H1 (cell line): ENCODE measurements around the gene PLXNA4. TPM values are rescaled to one million over a fixed set of nuclear protein-coding genes. Genes with fewer than 3 reads are reported as not detected.

ENCODE experiments used
- CTCF ChIA-PET: fragments of 300-600 bp; sonication (Branson Sonifier 250); formaldehyde crosslinking; loops from one replicate; lab custom pipeline; 2021; ENCODE audit not compliant: partially characterized antibody; lab: Charles Lee
- POLR2A ChIA-PET: fragments of 300-600 bp; sonication (Branson Sonifier 250); formaldehyde crosslinking; loops from one replicate; lab custom pipeline; 2021; ENCODE audit warnings: inconsistent platforms; ENCODE audit not compliant: partially characterized antibody; lab: Charles Lee
- DNase-seq, 2 experiments: peaks; one replicate each; pipeline versions ENCODE4 v3.0.0 to v3.0.0-alpha.2; 2010 to 2022; ENCODE audit warnings: low spot score in 2 of 2, low read depth in 1 of 2, mixed read lengths in 1 of 2
- FAIRE-seq: peaks from 2 replicates; lab custom pipeline; 2011; peaks lifted over from hg19 to GRCh38; lab: Jason Lieb, UNC
- H2AFZ ChIP-seq: 2 replicates; pipeline ENCODE4 v1.8.1; 2012; ENCODE audit warnings: low read length, inconsistent platforms
- H2AK5ac ChIP-seq: 2 replicates; pipeline ENCODE4 v1.6.1; 2013; ENCODE audit warnings: low read depth, low read length
- H2BK120ac ChIP-seq: replicated peaks from 2 replicates; pipeline ENCODE3; 2013; ENCODE audit warnings: low read depth, low read length, inconsistent platforms
- H2BK12ac ChIP-seq: 2 replicates; pipeline ENCODE4 v1.6.1; 2013; ENCODE audit warnings: low read depth, low read length
- H2BK15ac ChIP-seq: 2 replicates; pipeline ENCODE4 v1.6.1; 2013; ENCODE audit warnings: low read length
- H2BK20ac ChIP-seq: 2 replicates; pipeline ENCODE4 v1.6.1; 2013; ENCODE audit warnings: low read length
- H2BK5ac ChIP-seq: 2 replicates; pipeline ENCODE4 v1.6.1; 2013; ENCODE audit warnings: low read depth, low read length
- H3K14ac ChIP-seq: 2 replicates; pipeline ENCODE4 v1.6.1; 2013; ENCODE audit warnings: inconsistent platforms; ENCODE audit not compliant: insufficient read length
- H3K18ac ChIP-seq: 2 replicates; pipeline ENCODE4 v1.6.1; 2013; ENCODE audit warnings: low read length; ENCODE audit errors: extremely low read depth
- H3K23ac ChIP-seq: 2 replicates; pipeline ENCODE4 v1.6.1; 2013; ENCODE audit warnings: inconsistent platforms; ENCODE audit not compliant: insufficient read length
- H3K23me2 ChIP-seq: 2 replicates; pipeline ENCODE4 v1.6.1; 2013; ENCODE audit warnings: low read depth, low read length
- H3K27ac ChIP-seq: 2 replicates; pipeline ENCODE4 v1.6.1; 2011; ENCODE audit warnings: low read depth, low read length, inconsistent platforms
- H3K27me3 ChIP-seq, 4 experiments: replicated peaks in 1 of 4; 1 replicate in 1 of 4; 2 replicates in 3 of 4; pipeline versions ENCODE4 v1.6.1 to v1.8.1; 2011 to 2013; ENCODE audit warnings: low read length in 3 of 4, mild to moderate bottlenecking in 3 of 4, inconsistent platforms in 2 of 4, mixed read lengths in 2 of 4, moderate library complexity in 1 of 4; ENCODE audit not compliant: control insufficient read depth in 3 of 4, insufficient read depth in 3 of 4; ENCODE audit errors: extremely low read depth in 1 of 4
- H3K36me3 ChIP-seq, 4 experiments: 2 replicates each; pipeline versions ENCODE4 v1.6.1 to v1.8.1; 2011 to 2013; ENCODE audit warnings: mild to moderate bottlenecking in 4 of 4, low read length in 3 of 4, moderate library complexity in 2 of 4, control low read depth in 1 of 4, inconsistent platforms in 1 of 4; ENCODE audit not compliant: insufficient read depth in 4 of 4, control insufficient read depth in 2 of 4
- H3K4ac ChIP-seq: replicated peaks from 2 replicates; pipeline ENCODE3; 2013; ENCODE audit warnings: low read length, low read depth, mixed read lengths, inconsistent platforms; ENCODE audit not compliant: insufficient read length
- H3K4me1 ChIP-seq, 4 experiments: replicated peaks in 1 of 4; 1 replicate in 1 of 4; 2 replicates in 3 of 4; pipeline versions ENCODE4 v1.6.1 to v1.8.1; 2011 to 2013; ENCODE audit warnings: low read length in 3 of 4, inconsistent platforms in 2 of 4, mixed read lengths in 1 of 4; ENCODE audit not compliant: insufficient read depth in 4 of 4, control insufficient read depth in 3 of 4
- H3K4me2 ChIP-seq, 2 experiments: 2 replicates each; pipeline versions ENCODE4 v1.6.1 to v1.8.1; 2011 to 2013; ENCODE audit warnings: low read depth in 2 of 2, low read length in 2 of 2, control low read depth in 1 of 2, inconsistent platforms in 1 of 2, mild to moderate bottlenecking in 1 of 2; ENCODE audit not compliant: insufficient read depth in 1 of 2
- H3K4me3 ChIP-seq, 4 experiments: fragments of 200-600, 300-600 bp in 1 of 4; sonication (generic), shearing (Covaris generic), sonication (Bioruptor Twin) in 1 of 4; 2 replicates each; pipeline versions ENCODE4 v1.5.1 to v1.8.1; 2011 to 2016; ENCODE audit warnings: low read length in 4 of 4, low read depth in 3 of 4, control low read depth in 2 of 4, inconsistent platforms in 2 of 4, mild to moderate bottlenecking in 2 of 4, mixed read lengths in 1 of 4, moderate library complexity in 1 of 4; ENCODE audit not compliant: insufficient read depth in 2 of 4; ENCODE audit errors: extremely low read depth in 1 of 4
- H3K56ac ChIP-seq: replicated peaks from 2 replicates; pipeline ENCODE3; 2013; ENCODE audit warnings: low read depth, mild to moderate bottlenecking, mixed read lengths, low read length, inconsistent platforms; ENCODE audit not compliant: insufficient read length
- H3K79me1 ChIP-seq: 2 replicates; pipeline ENCODE4 v1.6.1; 2013; ENCODE audit warnings: low read depth, low read length, control low read depth
- H3K79me2 ChIP-seq, 2 experiments: 2 replicates each; pipeline versions ENCODE4 v1.6.1 to v1.8.1; 2012 to 2013; ENCODE audit warnings: low read length in 2 of 2, mild to moderate bottlenecking in 2 of 2, inconsistent platforms in 1 of 2; ENCODE audit not compliant: insufficient read depth in 2 of 2, control insufficient read depth in 1 of 2
- H3K9ac ChIP-seq, 4 experiments: replicated peaks in 1 of 4; 1 replicate in 1 of 4; 2 replicates in 3 of 4; pipeline versions ENCODE4 v1.6.1 to v1.8.1; 2011 to 2013; ENCODE audit warnings: low read depth in 3 of 4, low read length in 3 of 4, control low read depth in 2 of 4, mild to moderate bottlenecking in 2 of 4, moderate library complexity in 2 of 4, inconsistent platforms in 1 of 4; ENCODE audit errors: extremely low read depth in 1 of 4
- H3K9me3 ChIP-seq, 2 experiments: 2 replicates each; pipeline versions ENCODE4 v1.6.1 to v1.8.1; 2012 to 2013; ENCODE audit warnings: mild to moderate bottlenecking in 2 of 2, moderate library complexity in 2 of 2, control low read depth in 1 of 2, inconsistent platforms in 1 of 2, low read depth in 1 of 2, low read length in 1 of 2, mixed read lengths in 1 of 2; ENCODE audit not compliant: insufficient read depth in 2 of 2
- H4K20me1 ChIP-seq, 2 experiments: replicated peaks in 1 of 2; 2 replicates each; pipeline versions ENCODE3 to v1.8.1; 2011 to 2013; ENCODE audit warnings: inconsistent platforms in 2 of 2, low read length in 2 of 2, mild to moderate bottlenecking in 1 of 2; ENCODE audit not compliant: insufficient read depth in 2 of 2, control insufficient read depth in 1 of 2
- H4K5ac ChIP-seq: 2 replicates; pipeline ENCODE4 v1.6.1; 2013; ENCODE audit warnings: low read length, low read depth, mixed read lengths, inconsistent platforms; ENCODE audit not compliant: insufficient read length
- H4K8ac ChIP-seq: 2 replicates; pipeline ENCODE4 v1.8.0; 2013; ENCODE audit warnings: mild to moderate bottlenecking, moderate library complexity, low read length, inconsistent platforms; ENCODE audit not compliant: insufficient read depth; ENCODE audit errors: extremely low read depth
- H4K91ac ChIP-seq: replicated peaks from 2 replicates; pipeline ENCODE3; 2013; ENCODE audit warnings: low read length, mixed read lengths, inconsistent platforms; ENCODE audit not compliant: insufficient read length
- CEBPB ChIP-seq: IDR thresholded peaks from 2 replicates; pipeline ENCODE4 v1.6.1; 2012; ENCODE audit warnings: low read depth, low read length
- CHD2 ChIP-seq: IDR thresholded peaks from 2 replicates; pipeline ENCODE4 v1.6.1; 2012; ENCODE audit warnings: low read length, improper control_type of control experiment
- CREB1 ChIP-seq: IDR thresholded peaks from 2 replicates; pipeline ENCODE4 v1.6.1; 2012; ENCODE audit warnings: inconsistent platforms
- EGR1 ChIP-seq: IDR thresholded peaks from 2 replicates; pipeline ENCODE4 v1.6.1; 2011; ENCODE audit warnings: low read depth, low read length, borderline replicate concordance
- MAFK ChIP-seq: IDR thresholded peaks from 2 replicates; pipeline ENCODE4 v1.6.1; 2012; ENCODE audit warnings: low read depth, mild to moderate bottlenecking, improper control_type of control experiment, low read length
- NANOG ChIP-seq: IDR thresholded peaks from 2 replicates; pipeline ENCODE4 v1.6.1; 2011; ENCODE audit warnings: low read length, low read depth, mild to moderate bottlenecking, inconsistent platforms; ENCODE audit not compliant: insufficient read depth, poor library complexity, severe bottlenecking
- TAF1 ChIP-seq: IDR thresholded peaks from 2 replicates; pipeline ENCODE4 v1.6.1; 2011; ENCODE audit warnings: mild to moderate bottlenecking, low read depth, low read length
- YY1 ChIP-seq: IDR thresholded peaks from 2 replicates; pipeline ENCODE4 v1.6.1; 2011; ENCODE audit warnings: low read depth, mild to moderate bottlenecking, low read length
- WGBS, 2 experiments: shearing (Covaris generic) in 1 of 2; methylation state at CpG; one replicate each; pipeline versions ENCODE4 v1.1.6 to v1.1.7; 2013 to 2015; ENCODE audit warnings: low lambda C conversion rate in 2 of 2, mixed read lengths in 2 of 2, inconsistent platforms in 1 of 2, low coverage in 1 of 2, missing lambda C conversion rate in 1 of 2; ENCODE audit not compliant: insufficient replicate concordance in 2 of 2, insufficient coverage in 1 of 2, insufficient read length in 1 of 2; ENCODE audit errors: extremely low coverage in 1 of 2, missing lambda C conversion rate in 1 of 2; 5-methylcytosine and 5-hydroxymethylcytosine counted together
- polyA plus RNA-seq, 7 experiments: library from polyadenylated mRNA; depleted of rRNA in 3 of 7; stranded (reverse) in 5 of 7; unstranded in 2 of 7; fragments of >200 nt in 5 of 7; fragments of 200-250 nt in 2 of 7; gene quantifications; 1 replicate in 5 of 7; 2 replicates in 1 of 7; 4 replicates in 1 of 7; pipeline versions ENCODE4 v1.2.1 to v1.2.3, GENCODE V29; 2011 to 2013; ENCODE audit warnings: missing spikeins in 2 of 7, mixed read lengths in 2 of 7
- total RNA-seq: library from RNA; stranded (reverse); fragmentation: NEBNext Ultra II Directional; extraction: Animal tissue kit (Norgen Biotek cat#: 25700); gene quantifications from 2 replicates; pipeline ENCODE4 v1.2.1, GENCODE V29; 2021

PLXNA4 gene
- total and polyA plus RNA-seq, 2 of the 8 experiments (the other 6 are each of a cell fraction or from before 2014, with no cell fraction given): 0.76 to 0.79 TPM

DNA sequence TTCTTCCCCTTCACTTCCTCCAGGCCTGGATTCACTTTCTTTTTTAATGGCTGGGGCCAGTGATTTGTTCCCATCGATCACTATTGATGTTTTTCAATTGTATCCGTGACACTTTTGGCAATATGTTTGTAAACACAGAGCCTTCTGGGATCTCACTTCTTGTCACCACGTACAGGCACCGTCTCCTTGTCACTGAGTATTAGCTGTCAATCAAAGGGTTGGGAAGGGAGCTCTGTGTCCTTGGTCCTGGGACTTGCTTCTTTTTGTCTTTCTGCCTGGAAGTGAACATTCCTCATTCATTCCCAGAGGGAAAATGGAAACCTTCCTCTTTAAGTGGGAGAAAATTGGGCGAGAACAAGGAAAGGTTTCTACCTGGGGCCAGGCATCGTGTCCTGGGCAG is 157.4 kb downstream of the PLXNA4 start:
- WGBS, 2 experiments: 95% methylated on average over 6 of the region's 6 CpGs; no CpG with 5 or more reads in 1 of the 2 experiments
- no peak overlapping the region for H2AK5ac ChIP-seq
- no peak overlapping the region for H2BK15ac ChIP-seq
- no peak overlapping the region for H2BK12ac ChIP-seq
- H3K27me3 ChIP-seq: no peaks in the 10 kb centered on the region
- POLR2A ChIA-PET: interaction anchor here (0.9 kb wide), 1 partner anchor 401 kb away, joined by 3 read pairs; no protein-coding TSS in a partner anchor
- no peak overlapping the region for H3K27ac ChIP-seq
- CTCF ChIA-PET: interaction anchor here (0.5 to 1.4 kb wide), 5 partner anchors 9 to 168 kb away, joined by 3 to 5 read pairs (median 3); no protein-coding TSS in a partner anchor
- H3K79me2 ChIP-seq: no peaks in the 10 kb centered on the region
- H3K14ac ChIP-seq: no peak overlapping the region
- no peaks in the 10 kb centered on the region for H3K36me3 ChIP-seq
- no peaks in the 10 kb centered on the region for H3K79me1 ChIP-seq
- no peak overlapping the region for H3K18ac ChIP-seq
- no peak overlapping the region for H2AFZ ChIP-seq
- no peak overlapping the region for H2BK5ac ChIP-seq
- no peak overlapping the region for H4K91ac ChIP-seq
- peaks cover 0 to 3% (median 0%) of the 10 kb centered on the region in 4 experiments; a peak in 2 of 7 replicates for H3K4me1 ChIP-seq
- H2BK20ac ChIP-seq: no peak overlapping the region
- H3K23me2 ChIP-seq: no peaks in the 10 kb centered on the region
- no peak overlapping the region for H3K56ac ChIP-seq
- H3K4ac ChIP-seq: no peak overlapping the region
- H3K23ac ChIP-seq: no peak overlapping the region
- H3K4me2 ChIP-seq: no peak overlapping the region
- no peaks in the 10 kb centered on the region for H3K9me3 ChIP-seq
- no peak for TF ChIP-seq CREB1
- TF ChIP-seq MAFK: no peak
- no peak for TF ChIP-seq YY1
- no peak for TF ChIP-seq EGR1
- no peak for TF ChIP-seq TAF1
- TF ChIP-seq CEBPB: no peak
- TF ChIP-seq CHD2: no peak
- no peak for TF ChIP-seq NANOG
- no peak overlapping the region for H3K9ac ChIP-seq
- H2BK120ac ChIP-seq: no peak overlapping the region
- H3K4me3 ChIP-seq: no peak overlapping the region
- no peaks in the 10 kb centered on the region for H4K20me1 ChIP-seq
- no peak for DNase-seq
- no peak overlapping the region for H4K5ac ChIP-seq
- no peak for FAIRE-seq
- no peak overlapping the region; the same call in 1 of the 2 replicates for H4K8ac ChIP-seq
